H9 (cell line): ENCODE data around the gene PTEN. TPM values are rescaled to one million over a fixed set of nuclear protein-coding genes. Genes with fewer than 3 reads are reported as not detected.

ENCODE experiments used
- DNase-seq: peaks from one replicate; pipeline ENCODE4 v3.0.0-alpha.2; 2017
- H2AFZ ChIP-seq: one replicate; pipeline ENCODE4 v1.6.1; 2013; ENCODE audit warnings: mild to moderate bottlenecking, low read length, control low read depth, moderate library complexity
- H2AK5ac ChIP-seq: 2 replicates; pipeline ENCODE4 v1.6.1; 2013; ENCODE audit warnings: low read length, control low read depth, mixed read lengths; ENCODE audit not compliant: insufficient read length
- H2BK120ac ChIP-seq: one replicate; pipeline ENCODE4 v1.6.1; 2013; ENCODE audit warnings: low read depth, mild to moderate bottlenecking, low read length, control low read depth, inconsistent platforms; ENCODE audit not compliant: poor library complexity, severe bottlenecking
- H2BK12ac ChIP-seq: 2 replicates; pipeline ENCODE4 v1.6.1; 2013; ENCODE audit warnings: low read length, control low read depth, mixed read lengths, low read depth; ENCODE audit not compliant: insufficient read length
- H2BK15ac ChIP-seq: 2 replicates; pipeline ENCODE4 v1.6.1; 2013; ENCODE audit warnings: low read depth, low read length, control low read depth
- H2BK20ac ChIP-seq: one replicate; pipeline ENCODE4 v1.6.1; 2013; ENCODE audit warnings: low read depth, mild to moderate bottlenecking, low read length, control low read depth, inconsistent platforms; ENCODE audit not compliant: poor library complexity, severe bottlenecking
- H2BK5ac ChIP-seq: 2 replicates; pipeline ENCODE4 v1.6.1; 2013; ENCODE audit warnings: low read length, control low read depth, mixed read lengths; ENCODE audit not compliant: insufficient read length
- H3K14ac ChIP-seq: 2 replicates; pipeline ENCODE4 v1.6.1; 2013; ENCODE audit warnings: low read length, control low read depth; ENCODE audit not compliant: insufficient read depth
- H3K18ac ChIP-seq: 2 replicates; pipeline ENCODE4 v1.6.1; 2013; ENCODE audit warnings: low read depth, mild to moderate bottlenecking, mixed read lengths, low read length, control low read depth; ENCODE audit not compliant: insufficient read length
- H3K23ac ChIP-seq: 2 replicates; pipeline ENCODE4 v1.6.1; 2013; ENCODE audit warnings: low read length, control low read depth, mixed read lengths, low read depth; ENCODE audit not compliant: insufficient read length
- H3K23me2 ChIP-seq: 2 replicates; pipeline ENCODE4 v1.6.1; 2013; ENCODE audit warnings: low read depth, mild to moderate bottlenecking, mixed read lengths, low read length, control low read depth; ENCODE audit not compliant: insufficient read length, poor library complexity, severe bottlenecking
- H3K27ac ChIP-seq: 2 replicates; pipeline ENCODE4 v1.5.1; 2013; ENCODE audit warnings: low read length, control low read depth, mixed read lengths, low read depth; ENCODE audit not compliant: insufficient read length
- H3K27me3 ChIP-seq: 2 replicates; pipeline ENCODE4 v1.6.1; 2013; ENCODE audit warnings: low read length, control low read depth, inconsistent platforms; ENCODE audit not compliant: insufficient read depth
- H3K4ac ChIP-seq: 2 replicates; pipeline ENCODE4 v1.6.1; 2013; ENCODE audit warnings: low read depth, mild to moderate bottlenecking, control low read depth, inconsistent platforms, low read length, moderate library complexity
- H3K4me1 ChIP-seq: 2 replicates; pipeline ENCODE4 v1.6.1; 2013; ENCODE audit warnings: low read length, control low read depth, inconsistent platforms; ENCODE audit not compliant: insufficient read depth
- H3K4me2 ChIP-seq: 2 replicates; pipeline ENCODE4 v1.6.1; 2013; ENCODE audit warnings: low read length, control low read depth, mixed read lengths; ENCODE audit not compliant: insufficient read length, insufficient read depth
- H3K56ac ChIP-seq: 2 replicates; pipeline ENCODE4 v1.6.1; 2013; ENCODE audit warnings: low read depth, mild to moderate bottlenecking, mixed read lengths, low read length, control low read depth; ENCODE audit not compliant: insufficient read length
- H3K79me1 ChIP-seq: 2 replicates; pipeline ENCODE4 v1.6.1; 2013; ENCODE audit warnings: low read depth, mild to moderate bottlenecking, moderate library complexity, low read length, control low read depth, inconsistent platforms; ENCODE audit not compliant: insufficient read depth, poor library complexity, severe bottlenecking
- H3K79me2 ChIP-seq: 2 replicates; pipeline ENCODE4 v1.6.1; 2013; ENCODE audit warnings: low read length, control low read depth, inconsistent platforms; ENCODE audit not compliant: insufficient read depth
- H3K9ac ChIP-seq: 2 replicates; pipeline ENCODE4 v1.6.1; 2013; ENCODE audit warnings: low read length, control low read depth, mixed read lengths; ENCODE audit not compliant: insufficient read length; ENCODE audit errors: extremely low read depth
- H3K9me3 ChIP-seq: one replicate; pipeline ENCODE4 v1.6.1; 2013; ENCODE audit warnings: low read depth, low read length, inconsistent platforms; ENCODE audit not compliant: control insufficient read depth
- H3T11ph ChIP-seq: one replicate; pipeline ENCODE4 v1.6.1; 2013; ENCODE audit warnings: mild to moderate bottlenecking, low read length, control low read depth, inconsistent platforms
- H4K20me1 ChIP-seq: one replicate; pipeline ENCODE4 v1.6.1; 2013; ENCODE audit not compliant: control insufficient read depth, insufficient read length, insufficient read depth
- H4K5ac ChIP-seq: 2 replicates; pipeline ENCODE4 v1.6.1; 2013; ENCODE audit warnings: low read depth, mild to moderate bottlenecking, mixed read lengths, low read length, control low read depth; ENCODE audit not compliant: insufficient read length
- H4K8ac ChIP-seq: replicated peaks from 2 replicates; pipeline ENCODE4 v1.6.1; 2013; ENCODE audit warnings: low read length, control low read depth, mixed read lengths, low read depth; ENCODE audit not compliant: insufficient read length
- H4K91ac ChIP-seq: 2 replicates; pipeline ENCODE4 v1.6.1; 2013; ENCODE audit warnings: low read depth, mild to moderate bottlenecking, moderate library complexity, mixed read lengths, low read length, control low read depth; ENCODE audit not compliant: insufficient read length
- H3K27ac Mint-ChIP-seq, 3 experiments: 2 replicates in 2 of 3; 3 replicates in 1 of 3; pipeline ENCODE4 v1.8.0; 2020 to 2021; ENCODE audit warnings: mixed read lengths in 3 of 3, mild to moderate bottlenecking in 1 of 3, moderate library complexity in 1 of 3
- H3K27me3 Mint-ChIP-seq: 2 replicates; pipeline ENCODE4 v1.8.0; 2021; ENCODE audit warnings: low read depth, mild to moderate bottlenecking, moderate library complexity, mixed read lengths
- H3K36me3 Mint-ChIP-seq, 3 experiments: 2 replicates in 2 of 3; 3 replicates in 1 of 3; pipeline ENCODE4 v1.8.0; 2020 to 2021; ENCODE audit warnings: low read depth in 3 of 3, mixed read lengths in 3 of 3; ENCODE audit not compliant: insufficient read depth in 1 of 3
- H3K4me1 Mint-ChIP-seq, 2 experiments: 2 replicates each; pipeline ENCODE4 v1.8.0; 2020; ENCODE audit warnings: mixed read lengths in 2 of 2
- H3K4me3 Mint-ChIP-seq, 2 experiments: 2 replicates in 1 of 2; 3 replicates in 1 of 2; pipeline ENCODE4 v1.8.0; 2020 to 2021; ENCODE audit warnings: mild to moderate bottlenecking in 2 of 2, mixed read lengths in 2 of 2, moderate library complexity in 1 of 2
- H3K9me3 Mint-ChIP-seq, 2 experiments: 2 replicates in 1 of 2; 3 replicates in 1 of 2; pipeline ENCODE4 v1.8.0; 2020; ENCODE audit warnings: mild to moderate bottlenecking in 2 of 2, mixed read lengths in 2 of 2, moderate library complexity in 1 of 2
- WGBS: extraction: QIAGEN DNeasy Blood & Tissue Kit; methylation state at CpG from one replicate; pipeline ENCODE4 v1.1.7; 2013; ENCODE audit warnings: missing lambda C conversion rate, low lambda C conversion rate, mixed read lengths; ENCODE audit not compliant: insufficient read length; ENCODE audit errors: extremely low coverage; 5-methylcytosine and 5-hydroxymethylcytosine counted together
- total RNA-seq: library from RNA; stranded (reverse); gene quantifications from 2 replicates; pipeline ENCODE4 v1.2.1, GENCODE V29; 2021
- TF ChIP-seq, protein P1 (sequence below): fragments of 200-600 bp; sonication (generic); conservative IDR thresholded peaks from 3 replicates; pipeline ENCODE4 v1.8.0; 2021; ENCODE audit warnings: antibody characterized with exemption, mild to moderate bottlenecking

Gene PTEN
- total RNA-seq, 1 experiment from 2014 or later, result 52.8 TPM

DNA sequence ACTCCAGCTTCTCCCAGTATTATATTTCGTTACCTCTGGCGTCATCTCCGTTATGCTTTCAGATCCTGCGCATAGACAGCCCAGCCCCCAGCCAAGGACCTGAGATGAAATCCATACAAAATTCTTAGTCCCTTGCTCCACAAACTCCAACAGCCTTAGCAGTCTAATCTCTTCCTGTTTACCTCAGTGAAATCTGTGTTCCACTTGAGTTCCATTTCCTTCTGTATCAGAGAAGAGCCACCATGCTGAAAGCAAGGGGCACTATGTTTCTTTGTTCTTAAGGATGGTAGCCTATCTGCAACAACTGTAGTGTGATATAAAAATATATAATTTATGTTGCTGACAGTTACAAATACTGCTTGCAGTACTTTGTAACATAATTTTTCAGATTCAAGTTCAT lies 59.8 kb downstream of the PTEN start:
- Histone ChIP-seq H3K9me3 (no peaks in the 10 kb centered on the region), H3K79me2 (peaks cover 2% of the 10 kb centered on the region; the same call in 1 of the 2 replicates), H2BK5ac (no peak overlapping the region), H2BK20ac (no peak overlapping the region), H3K4ac (no peak overlapping the region), H3K27me3 (no peaks in the 10 kb centered on the region), H3K27ac (no peak overlapping the region), H3T11ph (no peak overlapping the region), H2BK12ac (no peak overlapping the region), H3K4me1 (no peaks in the 10 kb centered on the region; the same call in 1 of the 2 replicates), H4K8ac (no peak overlapping the region), H4K5ac (no peak overlapping the region), H2AFZ (no peak overlapping the region), H3K14ac (no peak overlapping the region), H4K20me1 (no peaks in the 10 kb centered on the region), H4K91ac (no peak overlapping the region), H3K4me2 (no peak overlapping the region), H2BK15ac (no peak overlapping the region), H3K23ac (no peak overlapping the region), H3K18ac (no peak overlapping the region), H3K56ac (no peak overlapping the region), H2AK5ac (no peak overlapping the region), H2BK120ac (no peak overlapping the region), H3K79me1 (peaks cover 5% of the 10 kb centered on the region), H3K9ac (no peak overlapping the region), H3K23me2 (no peaks in the 10 kb centered on the region)
- Mint-ChIP-seq H3K36me3 (peaks cover 1 to 16% (median 7%) of the 10 kb centered on the region in 3 experiments; a peak in 5 of 7 replicates), H3K27ac (peak overlapping the region in 2 of 3 experiments; percentile 5 to 48; a peak in 2 of 7 replicates), H3K9me3 (no peaks in the 10 kb centered on the region), H3K27me3 (no peaks in the 10 kb centered on the region), H3K4me3 (no peak overlapping the region), H3K4me1 (peaks cover 37 to 41% of the 10 kb centered on the region in 2 experiments)
- no CpG with 5 or more reads among the region's 4 CpGs for WGBS
- no peak for DNase-seq
- TF ChIP-seq, protein P1, sequence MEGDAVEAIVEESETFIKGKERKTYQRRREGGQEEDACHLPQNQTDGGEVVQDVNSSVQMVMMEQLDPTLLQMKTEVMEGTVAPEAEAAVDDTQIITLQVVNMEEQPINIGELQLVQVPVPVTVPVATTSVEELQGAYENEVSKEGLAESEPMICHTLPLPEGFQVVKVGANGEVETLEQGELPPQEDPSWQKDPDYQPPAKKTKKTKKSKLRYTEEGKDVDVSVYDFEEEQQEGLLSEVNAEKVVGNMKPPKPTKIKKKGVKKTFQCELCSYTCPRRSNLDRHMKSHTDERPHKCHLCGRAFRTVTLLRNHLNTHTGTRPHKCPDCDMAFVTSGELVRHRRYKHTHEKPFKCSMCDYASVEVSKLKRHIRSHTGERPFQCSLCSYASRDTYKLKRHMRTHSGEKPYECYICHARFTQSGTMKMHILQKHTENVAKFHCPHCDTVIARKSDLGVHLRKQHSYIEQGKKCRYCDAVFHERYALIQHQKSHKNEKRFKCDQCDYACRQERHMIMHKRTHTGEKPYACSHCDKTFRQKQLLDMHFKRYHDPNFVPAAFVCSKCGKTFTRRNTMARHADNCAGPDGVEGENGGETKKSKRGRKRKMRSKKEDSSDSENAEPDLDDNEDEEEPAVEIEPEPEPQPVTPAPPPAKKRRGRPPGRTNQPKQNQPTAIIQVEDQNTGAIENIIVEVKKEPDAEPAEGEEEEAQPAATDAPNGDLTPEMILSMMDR, result no peak
